Measurements from ENCODE around the gene CABP2. TPM values are rescaled to one million over a fixed set of nuclear protein-coding genes. Genes with fewer than 3 reads are reported as not detected.

Gene CABP2
- total and polyA plus RNA-seq, 4 donors: not detected

- no peak overlapping the region for H3K9ac ChIP-seq (ENCODE audit: low read depth in 1 of 2, low read length in 2 of 2)
- H3K4me1 ChIP-seq (ENCODE audit: control insufficient read depth in 4 of 4, insufficient read depth in 4 of 4, low read length in 3 of 4): peaks cover 8 to 29% (median 14%) of the 10 kb centered on the region in 4 donors
- H3K9me3 ChIP-seq (ENCODE audit: control insufficient read depth in 4 of 4, low read length in 3 of 4): no peaks in the 10 kb centered on the region
- TF ChIP-seq MAX (IDR thresholded peaks at IDR 0.05) (no peak), TAF1 (conservative IDR thresholded peaks at IDR 0.05) (no peak), RXRA (IDR thresholded peaks at IDR 0.05) (no peak), FOXA2 (IDR thresholded peaks at IDR 0.05) (no peak), HNF4G (IDR thresholded peaks at IDR 0.05) (no peak)
- TF ChIP-seq, protein P1, sequence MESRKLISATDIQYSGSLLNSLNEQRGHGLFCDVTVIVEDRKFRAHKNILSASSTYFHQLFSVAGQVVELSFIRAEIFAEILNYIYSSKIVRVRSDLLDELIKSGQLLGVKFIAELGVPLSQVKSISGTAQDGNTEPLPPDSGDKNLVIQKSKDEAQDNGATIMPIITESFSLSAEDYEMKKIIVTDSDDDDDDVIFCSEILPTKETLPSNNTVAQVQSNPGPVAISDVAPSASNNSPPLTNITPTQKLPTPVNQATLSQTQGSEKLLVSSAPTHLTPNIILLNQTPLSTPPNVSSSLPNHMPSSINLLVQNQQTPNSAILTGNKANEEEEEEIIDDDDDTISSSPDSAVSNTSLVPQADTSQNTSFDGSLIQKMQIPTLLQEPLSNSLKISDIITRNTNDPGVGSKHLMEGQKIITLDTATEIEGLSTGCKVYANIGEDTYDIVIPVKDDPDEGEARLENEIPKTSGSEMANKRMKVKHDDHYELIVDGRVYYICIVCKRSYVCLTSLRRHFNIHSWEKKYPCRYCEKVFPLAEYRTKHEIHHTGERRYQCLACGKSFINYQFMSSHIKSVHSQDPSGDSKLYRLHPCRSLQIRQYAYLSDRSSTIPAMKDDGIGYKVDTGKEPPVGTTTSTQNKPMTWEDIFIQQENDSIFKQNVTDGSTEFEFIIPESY (IDR thresholded peaks at IDR 0.05): no peak
- peaks cover 0 to 2% (median 1%) of the 10 kb centered on the region in 4 donors for H3K36me3 ChIP-seq (ENCODE audit: control insufficient read depth in 4 of 4, insufficient read depth in 3 of 4, low read depth in 1 of 4, low read length in 3 of 4)
- no peak overlapping the region for H3K4me3 ChIP-seq (ENCODE audit: low read depth in 1 of 3, low read length in 3 of 3)
- no peak for DNase-seq (ENCODE audit: low spot score)
- no peaks in the 10 kb centered on the region for H3K27me3 ChIP-seq (ENCODE audit: control insufficient read depth in 4 of 4, insufficient read depth in 4 of 4, low read length in 3 of 4)
- no peak overlapping the region for H3K27ac ChIP-seq (ENCODE audit: low read depth in 1 of 2, low read length in 2 of 2)
- 98% methylated on average over 18 of the region's 18 CpGs for WGBS
These were observed 21.4 kb downstream of the CABP2 start for GRCh38 chr11:67501854-67502253.

DNA sequence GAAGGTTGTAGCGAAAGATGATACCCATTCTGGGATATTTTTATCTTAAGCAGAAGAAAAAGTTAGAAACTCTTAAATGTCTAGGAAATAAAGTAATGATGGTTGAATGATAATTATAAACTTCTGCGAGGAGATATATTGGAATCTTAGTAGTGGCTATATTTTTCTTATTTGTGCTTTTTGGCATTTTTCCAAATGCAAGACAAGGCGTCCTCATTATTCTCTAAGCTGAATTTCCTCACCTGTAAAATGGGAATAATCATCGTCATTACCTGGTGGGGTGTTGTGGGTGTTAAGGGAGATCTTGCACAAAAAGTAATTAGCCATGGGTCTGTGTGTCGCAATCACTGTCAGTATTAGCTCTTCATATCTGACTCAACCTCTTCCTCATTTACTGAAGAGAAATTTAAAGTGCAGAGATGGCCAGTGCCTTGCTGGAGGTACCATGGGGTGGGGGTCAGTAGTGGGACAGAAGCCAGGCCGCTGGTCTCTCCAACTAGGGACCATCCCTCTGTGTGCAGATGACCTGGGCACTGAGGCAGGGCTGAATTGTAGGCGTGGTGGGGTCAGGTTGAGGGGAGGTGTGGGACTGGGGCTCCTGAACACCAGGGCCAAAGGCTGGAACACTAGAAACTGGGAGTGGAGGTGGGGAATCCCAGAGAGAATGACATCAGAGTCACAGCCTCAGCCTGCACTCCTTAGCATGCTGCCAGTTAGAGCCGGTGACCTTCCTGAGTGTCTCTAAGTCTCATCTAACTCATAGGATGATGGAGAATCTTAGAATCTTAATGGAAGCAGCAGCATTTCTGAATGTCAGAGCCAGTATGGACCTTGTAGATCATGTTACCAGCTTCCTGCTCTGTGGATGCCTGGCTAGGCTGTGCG, 22.2 kb downstream of the CABP2 start:
- 95% methylated on average over 9 of the region's 9 CpGs for WGBS
- no peak overlapping the region for H3K4me3 ChIP-seq (ENCODE audit: low read depth in 1 of 3, low read length in 3 of 3)
- H3K27ac ChIP-seq (ENCODE audit: low read depth in 1 of 2, low read length in 2 of 2): no peak overlapping the region
- no peak for DNase-seq (ENCODE audit: low spot score)
- H3K36me3 ChIP-seq (ENCODE audit: control insufficient read depth in 4 of 4, insufficient read depth in 3 of 4, low read depth in 1 of 4, low read length in 3 of 4): peaks cover 0 to 2% (median 1%) of the 10 kb centered on the region in 4 donors
- TF ChIP-seq SP1 (IDR thresholded peaks at IDR 0.05): no peak
- H3K27me3 ChIP-seq (ENCODE audit: control insufficient read depth in 4 of 4, insufficient read depth in 4 of 4, low read length in 3 of 4): no peaks in the 10 kb centered on the region
- H3K9me3 ChIP-seq (ENCODE audit: control insufficient read depth in 4 of 4, low read length in 3 of 4): no peaks in the 10 kb centered on the region
- no peak overlapping the region for H3K9ac ChIP-seq (ENCODE audit: low read depth in 1 of 2, low read length in 2 of 2)
- H3K4me1 ChIP-seq (ENCODE audit: control insufficient read depth in 4 of 4, insufficient read depth in 4 of 4, low read length in 3 of 4): peaks cover 4 to 22% (median 10%) of the 10 kb centered on the region in 4 donors

DNA sequence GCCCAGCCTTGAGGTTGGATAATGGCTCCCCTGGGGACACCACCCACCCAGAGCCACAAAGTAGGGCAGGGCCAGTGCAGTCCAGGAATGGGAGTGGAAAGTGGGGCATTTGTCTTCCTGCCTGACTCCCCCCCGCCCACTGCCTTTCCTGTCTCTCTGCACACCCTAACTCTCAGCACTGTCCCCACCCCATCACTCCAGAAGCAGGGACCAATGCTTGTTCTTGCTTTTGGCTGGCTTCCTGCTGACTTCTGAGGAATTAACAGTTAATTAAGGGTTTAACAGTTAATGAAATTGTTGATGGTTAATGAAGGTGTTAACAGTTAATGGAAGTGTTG, 22.8 kb downstream of the CABP2 start:
- H3K9ac ChIP-seq (ENCODE audit: low read depth in 1 of 2, low read length in 2 of 2): no peak overlapping the region
- no peaks in the 10 kb centered on the region for H3K9me3 ChIP-seq (ENCODE audit: control insufficient read depth in 4 of 4, low read length in 3 of 4)
- H3K4me3 ChIP-seq (ENCODE audit: low read depth in 1 of 3, low read length in 3 of 3): no peak overlapping the region
- WGBS: 98% methylated on average over 1 of the region's 1 CpG
- no peak for DNase-seq (ENCODE audit: low spot score)
- H3K27ac ChIP-seq (ENCODE audit: low read depth in 1 of 2, low read length in 2 of 2): no peak overlapping the region
- peaks cover 4 to 16% (median 7%) of the 10 kb centered on the region in 4 donors for H3K4me1 ChIP-seq (ENCODE audit: control insufficient read depth in 4 of 4, insufficient read depth in 4 of 4, low read length in 3 of 4)
- no peaks in the 10 kb centered on the region for H3K27me3 ChIP-seq (ENCODE audit: control insufficient read depth in 4 of 4, insufficient read depth in 4 of 4, low read length in 3 of 4)
- H3K36me3 ChIP-seq (ENCODE audit: control insufficient read depth in 4 of 4, insufficient read depth in 3 of 4, low read depth in 1 of 4, low read length in 3 of 4): peaks cover 0 to 6% (median 1%) of the 10 kb centered on the region in 4 donors
- TF ChIP-seq SP1 (IDR thresholded peaks at IDR 0.05) (no peak), FOXA2 (IDR thresholded peaks at IDR 0.05) (no peak), HNF4A (conservative IDR thresholded peaks at IDR 0.05) (no peak), FOXA1 (IDR thresholded peaks at IDR 0.05) (no peak), GABPA (IDR thresholded peaks at IDR 0.05 in 1 of 2, conservative IDR thresholded peaks at IDR 0.05 in 1 of 2) (no peak), MAX (IDR thresholded peaks at IDR 0.05) (no peak), YY1 (IDR thresholded peaks at IDR 0.05) (no peak), RXRA (IDR thresholded peaks at IDR 0.05) (no peak), JUND (IDR thresholded peaks at IDR 0.05) (no peak), NR2F2 (IDR thresholded peaks at IDR 0.05) (no peak), RAD21 (IDR thresholded peaks at IDR 0.05) (no peak), EGR1 (IDR thresholded peaks at IDR 0.05; ENCODE audit: low read depth in 2 of 2) (no peak)
- TF ChIP-seq, protein P1 (IDR thresholded peaks at IDR 0.05): no peak
- TF ChIP-seq, protein P2, sequence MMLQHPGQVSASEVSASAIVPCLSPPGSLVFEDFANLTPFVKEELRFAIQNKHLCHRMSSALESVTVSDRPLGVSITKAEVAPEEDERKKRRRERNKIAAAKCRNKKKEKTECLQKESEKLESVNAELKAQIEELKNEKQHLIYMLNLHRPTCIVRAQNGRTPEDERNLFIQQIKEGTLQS (IDR thresholded peaks at IDR 0.05): no peak
- TF ChIP-seq, protein P3, sequence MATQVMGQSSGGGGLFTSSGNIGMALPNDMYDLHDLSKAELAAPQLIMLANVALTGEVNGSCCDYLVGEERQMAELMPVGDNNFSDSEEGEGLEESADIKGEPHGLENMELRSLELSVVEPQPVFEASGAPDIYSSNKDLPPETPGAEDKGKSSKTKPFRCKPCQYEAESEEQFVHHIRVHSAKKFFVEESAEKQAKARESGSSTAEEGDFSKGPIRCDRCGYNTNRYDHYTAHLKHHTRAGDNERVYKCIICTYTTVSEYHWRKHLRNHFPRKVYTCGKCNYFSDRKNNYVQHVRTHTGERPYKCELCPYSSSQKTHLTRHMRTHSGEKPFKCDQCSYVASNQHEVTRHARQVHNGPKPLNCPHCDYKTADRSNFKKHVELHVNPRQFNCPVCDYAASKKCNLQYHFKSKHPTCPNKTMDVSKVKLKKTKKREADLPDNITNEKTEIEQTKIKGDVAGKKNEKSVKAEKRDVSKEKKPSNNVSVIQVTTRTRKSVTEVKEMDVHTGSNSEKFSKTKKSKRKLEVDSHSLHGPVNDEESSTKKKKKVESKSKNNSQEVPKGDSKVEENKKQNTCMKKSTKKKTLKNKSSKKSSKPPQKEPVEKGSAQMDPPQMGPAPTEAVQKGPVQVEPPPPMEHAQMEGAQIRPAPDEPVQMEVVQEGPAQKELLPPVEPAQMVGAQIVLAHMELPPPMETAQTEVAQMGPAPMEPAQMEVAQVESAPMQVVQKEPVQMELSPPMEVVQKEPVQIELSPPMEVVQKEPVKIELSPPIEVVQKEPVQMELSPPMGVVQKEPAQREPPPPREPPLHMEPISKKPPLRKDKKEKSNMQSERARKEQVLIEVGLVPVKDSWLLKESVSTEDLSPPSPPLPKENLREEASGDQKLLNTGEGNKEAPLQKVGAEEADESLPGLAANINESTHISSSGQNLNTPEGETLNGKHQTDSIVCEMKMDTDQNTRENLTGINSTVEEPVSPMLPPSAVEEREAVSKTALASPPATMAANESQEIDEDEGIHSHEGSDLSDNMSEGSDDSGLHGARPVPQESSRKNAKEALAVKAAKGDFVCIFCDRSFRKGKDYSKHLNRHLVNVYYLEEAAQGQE (IDR thresholded peaks at IDR 0.05): no peak
